T-helper 1 cell treated with Interleukin-12 subunit alpha and Interleukin-12 subunit beta and Interleukin-4 antibody, amounts not matched to agents 30 μg/mL and 1 μg/mL, for 36 hours (primary cell): ENCODE measurements around the gene CHRNB1.

Source experiments
- H3K27ac Mint-ChIP-seq: one replicate; pipeline ENCODE4 v1.8.0; 2021; ENCODE audit warnings: mild to moderate bottlenecking, mixed read lengths
- H3K27me3 Mint-ChIP-seq: one replicate; pipeline ENCODE4 v1.8.0; 2021; ENCODE audit warnings: low read depth, mixed read lengths
- H3K36me3 Mint-ChIP-seq: one replicate; pipeline ENCODE4 v1.8.0; 2021; ENCODE audit warnings: low read depth, mixed read lengths
- H3K4me1 Mint-ChIP-seq: one replicate; pipeline ENCODE4 v1.8.0; 2021; ENCODE audit warnings: low read depth, mixed read lengths
- H3K4me3 Mint-ChIP-seq: one replicate; pipeline ENCODE4 v1.8.0; 2021; ENCODE audit warnings: mild to moderate bottlenecking, moderate library complexity, mixed read lengths
- H3K9me3 Mint-ChIP-seq: one replicate; pipeline ENCODE4 v1.8.0; 2021; ENCODE audit warnings: mixed read lengths

Gene CHRNB1

DNA sequence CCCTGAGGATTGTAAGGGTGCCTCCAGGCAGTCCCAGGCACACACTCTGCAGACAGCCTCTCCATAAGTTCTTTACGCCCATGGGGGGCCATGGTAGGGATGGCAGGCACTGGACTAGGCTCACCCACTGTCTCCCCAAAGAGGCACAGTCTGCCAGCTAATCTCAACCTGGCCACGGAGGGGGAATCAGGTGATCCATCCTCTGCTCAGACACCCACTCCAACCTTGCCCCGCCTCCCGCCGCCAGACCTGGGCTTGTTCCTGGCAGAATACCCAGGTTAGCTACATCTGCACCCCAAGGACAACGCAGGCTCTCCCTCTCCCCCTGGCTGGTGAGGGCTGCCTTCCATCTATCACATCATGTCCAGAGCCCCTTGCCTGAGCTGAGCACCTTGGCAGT lies 36.0 kb upstream of the CHRNB1 start:
- Mint-ChIP-seq H3K27me3 (peaks cover 25% of the 10 kb centered on the region), H3K4me1 (peaks cover 3% of the 10 kb centered on the region), H3K27ac (no peak overlapping the region), H3K9me3 (no peaks in the 10 kb centered on the region), H3K4me3 (no peak overlapping the region), H3K36me3 (peaks cover 2% of the 10 kb centered on the region)

DNA sequence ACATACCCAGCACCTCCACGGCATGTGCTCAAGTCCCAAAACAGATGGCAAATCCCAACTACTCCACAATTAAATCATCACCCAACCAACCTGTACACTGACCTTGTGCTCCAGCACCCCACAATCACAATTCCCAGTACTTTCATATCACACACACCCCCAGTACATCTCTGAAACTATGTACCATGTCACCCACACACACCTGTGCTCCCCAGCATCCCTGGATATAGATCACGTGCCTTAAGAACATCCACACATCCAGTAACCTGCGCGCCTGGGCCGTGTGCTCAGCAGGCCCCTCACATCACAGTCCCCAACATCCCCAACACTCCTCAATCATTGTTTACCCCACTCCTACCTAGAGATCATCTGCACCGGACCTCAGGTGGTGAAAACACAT lies 35.1 kb upstream of the CHRNB1 start:
- Mint-ChIP-seq H3K27me3 (peaks cover 25% of the 10 kb centered on the region), H3K36me3 (peaks cover 2% of the 10 kb centered on the region), H3K4me1 (peaks cover 3% of the 10 kb centered on the region), H3K27ac (no peak overlapping the region), H3K9me3 (no peaks in the 10 kb centered on the region), H3K4me3 (no peak overlapping the region)

DNA sequence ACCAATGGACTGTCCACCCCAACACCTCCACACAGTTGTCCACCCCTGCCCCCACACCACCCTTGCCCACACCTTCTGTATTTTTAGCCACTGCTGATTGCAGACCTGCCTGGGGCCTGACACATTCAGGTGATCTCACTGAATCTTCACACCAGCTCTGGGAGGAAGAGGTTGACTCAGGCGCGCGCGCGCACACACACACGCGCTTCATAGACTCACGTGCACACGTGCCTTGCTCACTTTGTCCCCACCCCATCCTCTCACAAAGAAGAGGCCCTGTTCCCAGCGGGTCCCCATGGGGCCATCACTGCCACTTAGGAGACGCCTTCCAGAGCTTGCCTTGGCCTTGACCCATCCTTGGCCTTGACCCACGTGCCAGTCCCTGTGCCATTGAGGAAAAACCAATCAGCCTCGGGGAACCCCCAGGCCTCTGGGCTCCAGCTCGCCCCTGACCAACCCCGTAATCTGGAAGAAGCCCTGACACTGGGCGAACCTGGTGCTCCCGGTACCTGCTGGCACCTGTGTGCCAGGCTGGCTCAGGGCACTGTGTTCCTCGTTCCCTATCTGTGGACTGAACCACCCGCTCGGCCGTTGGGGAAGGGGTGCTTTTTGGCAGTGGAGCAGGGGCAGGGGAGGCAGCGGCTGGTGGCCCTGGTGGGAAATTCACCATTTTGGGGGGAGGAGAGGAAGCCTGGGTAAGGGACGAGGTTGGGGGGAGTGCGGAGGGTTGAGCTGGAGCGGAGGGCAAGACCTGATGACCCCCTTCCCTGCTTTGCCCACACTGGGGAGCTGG lies 34.0 kb upstream of the CHRNB1 start:
- Mint-ChIP-seq H3K4me1 (peaks cover 2% of the 10 kb centered on the region), H3K36me3 (peaks cover 2% of the 10 kb centered on the region), H3K4me3 (no peak overlapping the region), H3K27me3 (peaks cover 20% of the 10 kb centered on the region), H3K9me3 (no peaks in the 10 kb centered on the region), H3K27ac (no peak overlapping the region)

DNA sequence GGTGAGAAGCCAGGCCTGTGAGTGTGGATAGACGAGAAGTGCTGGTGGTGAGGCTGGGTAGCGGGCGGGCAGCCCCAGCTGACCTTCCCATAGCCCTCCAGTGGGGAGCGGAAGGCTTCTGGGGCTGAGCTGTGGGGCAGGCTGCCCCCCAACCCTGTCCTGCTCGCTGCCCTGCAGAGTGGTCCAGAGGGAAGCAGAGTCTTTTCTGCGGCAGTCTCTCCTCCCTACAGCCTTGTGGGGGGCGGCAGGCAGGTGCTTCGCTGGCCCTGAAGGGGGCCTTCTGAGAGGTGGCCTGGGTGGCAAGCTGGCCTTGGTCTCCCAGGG lies 33.5 kb upstream of the CHRNB1 start:
- H3K36me3 Mint-ChIP-seq, result no peaks in the 10 kb centered on the region
- no peak overlapping the region for H3K27ac Mint-ChIP-seq
- H3K4me3 Mint-ChIP-seq, result no peak overlapping the region
- H3K4me1 Mint-ChIP-seq, result no peaks in the 10 kb centered on the region
- no peaks in the 10 kb centered on the region for H3K9me3 Mint-ChIP-seq
- H3K27me3 Mint-ChIP-seq, result peaks cover 15% of the 10 kb centered on the region

DNA sequence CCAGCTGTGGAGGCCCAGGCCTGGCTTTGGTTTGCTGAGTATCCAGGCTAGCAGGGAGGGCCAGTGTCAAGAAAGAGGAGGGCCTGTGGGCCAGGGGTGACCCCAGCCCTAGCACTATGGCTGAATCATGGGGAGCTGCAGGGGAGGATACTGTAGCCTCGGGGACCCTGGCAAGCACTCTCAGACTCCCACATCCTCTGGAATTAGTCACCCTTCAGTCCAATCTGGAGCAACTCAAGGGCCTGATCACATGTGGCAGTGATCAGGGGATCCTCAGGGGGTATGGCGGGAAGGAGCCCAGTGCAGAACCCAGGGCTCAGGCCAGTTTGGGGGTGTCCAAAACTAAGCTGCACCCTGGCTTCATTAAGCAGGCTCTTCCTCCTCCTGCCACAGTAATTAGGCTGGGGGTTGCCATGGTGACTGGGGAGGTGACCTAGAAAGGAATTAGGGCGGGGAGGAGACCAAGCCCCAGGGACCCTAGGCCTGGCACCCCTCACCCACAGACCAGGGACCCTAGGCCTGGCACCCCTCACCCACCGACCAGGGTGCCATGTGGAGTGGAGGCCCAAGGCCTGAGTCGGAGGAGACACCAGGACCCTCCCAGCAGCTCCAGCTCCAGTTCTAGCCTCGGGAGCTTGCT lies 31.4 kb upstream of the CHRNB1 start:
- Mint-ChIP-seq H3K4me1 (no peaks in the 10 kb centered on the region), H3K9me3 (no peaks in the 10 kb centered on the region), H3K27ac (no peak overlapping the region), H3K4me3 (no peak overlapping the region), H3K36me3 (no peaks in the 10 kb centered on the region), H3K27me3 (peaks cover 5% of the 10 kb centered on the region)

DNA sequence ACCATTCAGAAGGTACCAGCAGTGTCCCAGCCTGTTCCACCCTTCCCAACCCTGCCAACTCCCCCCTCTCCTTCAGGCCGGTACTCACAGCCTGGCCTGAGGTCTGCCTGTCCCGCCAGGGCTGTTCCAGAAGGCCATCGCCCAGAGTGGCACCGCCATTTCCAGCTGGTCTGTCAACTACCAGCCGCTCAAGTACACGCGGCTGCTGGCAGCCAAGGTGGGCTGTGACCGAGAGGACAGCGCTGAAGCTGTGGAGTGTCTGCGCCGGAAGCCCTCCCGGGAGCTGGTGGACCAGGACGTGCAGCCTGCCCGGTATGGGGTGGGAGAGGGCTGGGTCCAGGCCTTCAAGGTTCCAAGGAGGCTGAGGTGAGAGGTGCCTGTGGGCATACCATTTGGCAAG lies 30.0 kb upstream of the CHRNB1 start:
- no peaks in the 10 kb centered on the region for H3K36me3 Mint-ChIP-seq
- no peaks in the 10 kb centered on the region for H3K9me3 Mint-ChIP-seq
- H3K27ac Mint-ChIP-seq, result no peak overlapping the region
- H3K4me3 Mint-ChIP-seq, result no peak overlapping the region
- H3K27me3 Mint-ChIP-seq, result no peaks in the 10 kb centered on the region
- H3K4me1 Mint-ChIP-seq, result no peaks in the 10 kb centered on the region

DNA sequence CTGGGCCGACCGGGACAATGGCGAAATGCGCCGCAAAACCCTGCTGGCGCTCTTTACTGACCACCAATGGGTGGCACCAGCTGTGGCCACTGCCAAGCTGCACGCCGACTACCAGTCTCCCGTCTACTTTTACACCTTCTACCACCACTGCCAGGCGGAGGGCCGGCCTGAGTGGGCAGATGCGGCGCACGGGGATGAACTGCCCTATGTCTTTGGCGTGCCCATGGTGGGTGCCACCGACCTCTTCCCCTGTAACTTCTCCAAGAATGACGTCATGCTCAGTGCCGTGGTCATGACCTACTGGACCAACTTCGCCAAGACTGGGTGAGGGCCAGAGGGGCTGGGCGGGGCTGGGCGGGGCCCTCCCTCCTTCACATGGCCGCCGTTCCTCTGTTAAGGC lies 29.1 kb upstream of the CHRNB1 start:
- H3K4me3 Mint-ChIP-seq, result no peak overlapping the region
- no peaks in the 10 kb centered on the region for H3K36me3 Mint-ChIP-seq
- H3K27ac Mint-ChIP-seq, result no peak overlapping the region
- no peaks in the 10 kb centered on the region for H3K27me3 Mint-ChIP-seq
- H3K9me3 Mint-ChIP-seq, result no peaks in the 10 kb centered on the region
- no peaks in the 10 kb centered on the region for H3K4me1 Mint-ChIP-seq

DNA sequence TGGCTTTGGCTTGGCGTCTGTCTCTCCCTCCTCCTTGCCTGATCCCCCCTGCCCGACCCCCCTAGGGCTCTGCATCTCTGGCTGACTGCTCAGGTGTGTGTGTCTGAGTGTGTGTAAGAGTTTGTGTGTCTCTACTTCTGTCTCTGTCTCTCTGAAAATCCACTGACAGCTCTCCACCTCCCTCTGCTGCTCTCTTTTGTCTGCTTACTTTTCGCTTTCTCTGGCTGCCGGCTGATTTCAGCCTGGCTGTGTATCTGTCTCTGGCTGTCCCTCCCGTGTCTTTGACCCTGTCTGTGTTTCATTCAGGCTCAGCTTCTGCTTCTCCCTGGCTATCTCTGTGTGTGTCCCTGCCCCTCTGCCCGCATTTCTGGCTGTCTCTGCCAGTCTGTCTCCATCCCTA lies 28.5 kb upstream of the CHRNB1 start:
- Mint-ChIP-seq H3K36me3 (no peaks in the 10 kb centered on the region), H3K4me1 (no peaks in the 10 kb centered on the region), H3K27me3 (no peaks in the 10 kb centered on the region), H3K4me3 (no peak overlapping the region), H3K9me3 (no peaks in the 10 kb centered on the region), H3K27ac (no peak overlapping the region)

DNA sequence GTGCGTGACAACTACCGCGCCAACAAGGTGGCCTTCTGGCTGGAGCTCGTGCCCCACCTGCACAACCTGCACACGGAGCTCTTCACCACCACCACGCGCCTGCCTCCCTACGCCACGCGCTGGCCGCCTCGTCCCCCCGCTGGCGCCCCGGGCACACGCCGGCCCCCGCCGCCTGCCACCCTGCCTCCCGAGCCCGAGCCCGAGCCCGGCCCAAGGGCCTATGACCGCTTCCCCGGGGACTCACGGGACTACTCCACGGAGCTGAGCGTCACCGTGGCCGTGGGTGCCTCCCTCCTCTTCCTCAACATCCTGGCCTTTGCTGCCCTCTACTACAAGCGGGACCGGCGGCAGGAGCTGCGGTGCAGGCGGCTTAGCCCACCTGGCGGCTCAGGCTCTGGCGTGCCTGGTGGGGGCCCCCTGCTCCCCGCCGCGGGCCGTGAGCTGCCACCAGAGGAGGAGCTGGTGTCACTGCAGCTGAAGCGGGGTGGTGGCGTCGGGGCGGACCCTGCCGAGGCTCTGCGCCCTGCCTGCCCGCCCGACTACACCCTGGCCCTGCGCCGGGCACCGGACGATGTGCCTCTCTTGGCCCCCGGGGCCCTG lies 27.7 kb upstream of the CHRNB1 start:
- Mint-ChIP-seq H3K27me3 (no peaks in the 10 kb centered on the region), H3K36me3 (no peaks in the 10 kb centered on the region), H3K9me3 (no peaks in the 10 kb centered on the region), H3K4me3 (no peak overlapping the region), H3K4me1 (no peaks in the 10 kb centered on the region), H3K27ac (no peak overlapping the region)

DNA sequence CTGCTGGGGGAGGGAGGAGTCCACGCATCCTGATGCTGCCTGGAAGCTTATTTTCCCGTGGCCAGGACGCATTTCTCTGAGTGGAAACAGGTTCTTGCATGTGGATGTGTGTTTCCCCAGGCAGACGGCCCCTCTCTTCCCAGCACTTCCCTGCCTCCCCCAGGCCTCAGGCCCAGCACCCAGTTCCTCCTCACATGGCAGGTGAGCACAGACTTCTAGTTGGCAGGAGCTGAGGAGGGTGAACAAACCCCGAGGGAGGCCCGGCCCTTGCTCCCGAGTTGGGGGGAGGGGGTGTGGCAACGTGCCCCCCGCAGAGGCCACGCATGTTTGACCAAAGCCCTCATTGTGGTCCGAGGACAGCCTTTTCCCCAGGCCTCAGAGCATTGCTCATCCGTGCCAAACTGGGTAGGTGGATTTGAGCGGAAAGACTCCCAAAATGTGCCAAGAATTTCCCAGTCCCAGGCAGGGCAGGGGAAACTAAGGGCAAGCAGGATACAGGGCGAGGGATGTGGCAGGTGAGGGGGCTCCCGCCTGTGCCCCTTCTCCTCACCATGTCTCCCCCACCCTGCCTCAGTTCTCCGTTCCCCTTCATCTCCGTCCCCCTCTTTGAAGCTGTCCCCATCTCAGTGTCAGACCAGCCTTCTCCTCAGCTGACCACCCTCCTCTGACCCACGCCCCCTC lies 26.2 kb upstream of the CHRNB1 start:
- no peak overlapping the region for H3K4me3 Mint-ChIP-seq
- H3K36me3 Mint-ChIP-seq, result no peaks in the 10 kb centered on the region
- H3K27me3 Mint-ChIP-seq, result no peaks in the 10 kb centered on the region
- no peaks in the 10 kb centered on the region for H3K4me1 Mint-ChIP-seq
- no peaks in the 10 kb centered on the region for H3K9me3 Mint-ChIP-seq
- no peak overlapping the region for H3K27ac Mint-ChIP-seq

DNA sequence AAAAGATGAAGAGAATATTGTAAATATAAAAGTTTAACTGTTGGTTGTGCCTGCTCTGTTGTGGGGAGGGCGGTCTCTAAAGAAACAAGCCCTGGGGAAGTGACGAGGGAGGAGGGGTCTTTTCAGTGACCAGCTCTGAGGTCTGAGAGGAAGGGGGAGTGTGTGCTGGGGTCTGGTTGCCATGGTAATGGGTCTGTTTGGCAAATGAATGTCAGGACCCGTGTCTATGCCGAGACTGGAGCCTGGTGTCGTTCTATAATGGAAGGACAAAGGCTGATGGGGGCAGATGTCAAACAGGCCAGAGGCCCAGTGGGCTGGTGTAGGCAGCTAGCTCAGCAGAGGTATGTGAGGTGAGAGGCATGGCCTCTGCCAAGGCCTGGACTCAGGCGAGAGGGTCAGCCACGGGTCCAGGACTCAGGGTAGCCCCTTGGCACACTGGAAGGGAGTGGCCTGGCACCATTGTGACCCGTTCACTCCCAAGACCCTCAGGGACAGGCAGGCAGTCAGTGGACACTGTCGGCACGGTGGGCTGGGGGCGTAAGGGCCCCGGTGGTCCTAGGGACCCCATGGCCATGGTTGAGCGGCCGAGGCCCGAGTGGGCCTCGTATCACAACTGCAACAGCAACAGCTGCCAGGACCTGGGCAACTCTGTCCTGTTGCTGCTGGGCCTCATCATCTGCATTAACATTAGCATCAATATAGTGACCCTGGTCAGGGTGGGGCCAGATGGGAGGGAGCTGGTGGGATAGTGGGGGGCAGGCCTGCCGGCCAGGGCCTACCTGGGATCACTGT lies 24.8 kb upstream of the CHRNB1 start, which contains the start of gene SPEM1:
Gene SPEM1 (plus strand): TSS at position 506 of the 792 bp plus-strand sequence. CDS start 61 bp downstream, at position 567.
- no peaks in the 10 kb centered on the region for H3K9me3 Mint-ChIP-seq
- no peaks in the 10 kb centered on the region for H3K27me3 Mint-ChIP-seq
- no peaks in the 10 kb centered on the region for H3K4me1 Mint-ChIP-seq
- H3K27ac Mint-ChIP-seq, result no peak within 1 kb of the TSS
- H3K36me3 Mint-ChIP-seq, result no peaks in the 10 kb centered on the region
- H3K4me3 Mint-ChIP-seq, result no peak within 1 kb of the TSS

DNA sequence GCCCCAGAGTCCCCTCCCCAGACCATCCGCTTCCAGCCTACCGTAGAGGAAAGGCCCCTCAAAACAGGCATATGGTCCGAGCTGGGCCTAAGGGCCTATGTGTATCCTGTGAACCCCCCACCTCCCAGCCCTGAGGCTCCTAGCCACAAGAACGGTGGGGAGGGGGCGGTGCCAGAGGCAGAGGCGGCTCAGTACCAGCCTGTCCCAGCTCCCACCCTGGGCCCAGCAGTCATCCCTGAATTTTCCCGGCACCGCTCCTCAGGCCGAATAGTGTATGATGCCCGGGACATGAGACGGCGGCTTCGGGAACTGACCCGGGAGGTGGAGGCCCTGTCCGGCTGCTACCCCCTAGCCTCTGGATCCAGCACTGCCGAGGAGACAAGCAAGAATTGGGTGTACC lies 23.7 kb upstream of the CHRNB1 start:
- no peaks in the 10 kb centered on the region for H3K36me3 Mint-ChIP-seq
- no peaks in the 10 kb centered on the region for H3K9me3 Mint-ChIP-seq
- H3K4me3 Mint-ChIP-seq, result no peak overlapping the region
- H3K4me1 Mint-ChIP-seq, result no peaks in the 10 kb centered on the region
- H3K27ac Mint-ChIP-seq, result no peak overlapping the region
- no peaks in the 10 kb centered on the region for H3K27me3 Mint-ChIP-seq

DNA sequence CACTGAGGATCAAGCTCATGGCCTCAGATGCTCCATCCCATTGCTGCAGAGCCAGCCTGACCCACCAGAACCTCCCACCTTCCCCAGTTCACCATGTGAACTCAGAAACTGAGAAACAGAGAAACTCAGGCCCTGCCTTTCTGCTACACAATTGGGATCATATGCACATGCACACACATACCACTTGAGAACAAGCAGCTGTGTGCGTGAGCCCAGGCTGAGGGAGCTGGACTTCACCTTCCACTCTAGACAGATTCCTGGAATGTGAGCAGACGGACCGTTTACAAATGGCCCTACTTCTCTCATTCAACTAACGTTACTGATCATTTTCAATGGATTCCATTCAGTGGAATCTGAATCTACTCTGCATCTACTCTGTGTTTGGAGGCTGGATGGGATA lies 21.2 kb upstream of the CHRNB1 start:
- H3K9me3 Mint-ChIP-seq, result no peaks in the 10 kb centered on the region
- H3K36me3 Mint-ChIP-seq, result no peaks in the 10 kb centered on the region
- no peaks in the 10 kb centered on the region for H3K4me1 Mint-ChIP-seq
- no peak overlapping the region for H3K4me3 Mint-ChIP-seq
- H3K27ac Mint-ChIP-seq, result no peak overlapping the region
- H3K27me3 Mint-ChIP-seq, result no peaks in the 10 kb centered on the region

DNA sequence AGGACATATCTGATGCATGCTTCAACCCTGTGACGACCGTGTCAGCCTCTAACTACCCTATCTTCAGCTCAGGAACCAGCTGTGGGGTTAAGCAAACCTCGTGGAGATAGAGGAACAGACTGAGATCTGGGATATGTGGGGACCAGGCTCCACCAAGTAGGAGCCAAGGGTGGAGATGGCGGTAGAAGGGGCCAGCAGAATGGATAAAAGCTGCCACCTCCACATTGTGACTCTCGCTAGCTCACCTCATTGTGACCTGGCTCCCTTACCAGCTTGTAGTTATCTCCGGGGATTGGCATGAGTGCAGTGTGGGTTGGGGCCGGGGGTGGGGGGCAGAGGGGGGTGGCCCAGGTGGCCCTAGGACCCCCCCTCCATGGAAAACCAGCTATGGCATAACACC lies 19.5 kb upstream of the CHRNB1 start, which contains the start of gene SPEM2:
Gene SPEM2 (plus strand): TSS at position 301 of the 400 bp plus-strand sequence. CDS start 73 bp downstream, at position 374.
- Mint-ChIP-seq H3K27me3 (no peaks in the 10 kb centered on the region), H3K27ac (no peak within 1 kb of the TSS), H3K4me3 (no peak within 1 kb of the TSS), H3K36me3 (no peaks in the 10 kb centered on the region), H3K9me3 (no peaks in the 10 kb centered on the region), H3K4me1 (no peaks in the 10 kb centered on the region)
